ENCODE measurements around the gene KCTD1. TPM values are rescaled to one million over a fixed set of nuclear protein-coding genes. Genes with fewer than 3 reads are reported as not detected.

Gene KCTD1
- total and polyA plus RNA-seq, 2 of the 4 experiments (the other 2 are of a cell fraction), result 5.0 to 5.8 TPM

DNA sequence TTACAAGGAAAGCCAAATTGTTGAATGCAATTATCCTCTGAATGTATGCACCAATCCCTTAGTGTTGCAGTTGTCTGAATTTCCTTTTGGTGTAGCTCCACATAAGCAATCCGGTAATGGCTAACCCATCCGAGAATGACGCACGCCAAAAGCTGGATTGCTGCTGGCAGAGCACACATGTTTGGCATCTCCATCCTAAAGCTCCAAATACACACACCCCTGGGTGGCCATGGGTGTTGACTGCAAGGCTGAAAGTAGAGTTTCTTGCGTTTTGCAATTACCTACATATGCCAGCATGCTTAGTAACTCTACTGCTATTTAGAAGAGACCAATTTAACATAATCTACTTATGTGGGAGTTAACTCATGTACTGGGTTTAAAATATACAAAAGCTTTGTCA, 53.1 kb downstream of the KCTD1 start:
- no peaks in the 10 kb centered on the region for H3K79me1 ChIP-seq (ENCODE audit: low read depth in 1 of 2, low read length in 2 of 2)
- no peak overlapping the region for H2BK15ac ChIP-seq (ENCODE audit: low read depth, low read length)
- no peak overlapping the region for H3K4me2 ChIP-seq (ENCODE audit: low read depth, low read length)
- no peak overlapping the region for H3K9ac ChIP-seq (ENCODE audit: low read depth, low read length)
- H2BK20ac ChIP-seq (ENCODE audit: low read depth, low read length), result no peak overlapping the region
- no peak overlapping the region for H2BK5ac ChIP-seq (ENCODE audit: low read depth, low read length, poor library complexity, severe bottlenecking)
- no peak overlapping the region for H3K4me3 ChIP-seq (ENCODE audit: insufficient read depth, low read depth, low read length)
- no peaks in the 10 kb centered on the region for H3K9me1 ChIP-seq (ENCODE audit: insufficient read depth, low read length)
- BruUV-seq (replicated peaks), result no TSS peak
- H3K9me3 ChIP-seq (ENCODE audit: control insufficient read depth, insufficient read depth, low read length), result no peaks in the 10 kb centered on the region
- H3K56ac ChIP-seq (ENCODE audit: extremely low read depth, insufficient read depth, low read length), result no peak overlapping the region
- no peaks in the 10 kb centered on the region for H3K4me1 ChIP-seq (ENCODE audit: control insufficient read depth, insufficient read depth, low read length)
- no peak for TF ChIP-seq RAD21 (IDR thresholded peaks at IDR 0.05; ENCODE audit: low read length)
- no peak for TF ChIP-seq POLR2A (IDR thresholded peaks at IDR 0.05; ENCODE audit: low read depth, low read length)
- no peak for TF ChIP-seq BHLHE40 (IDR thresholded peaks at IDR 0.05; ENCODE audit: low read depth, low read length)
- no peak for TF ChIP-seq NFE2L2 (IDR thresholded peaks at IDR 0.05; ENCODE audit: low read depth, low read length)
- TF ChIP-seq MAFK (IDR thresholded peaks at IDR 0.05; ENCODE audit: low read depth, low read length), result no peak
- TF ChIP-seq RCOR1 (IDR thresholded peaks at IDR 0.05; ENCODE audit: insufficient replicate concordance, low read length), result no peak
- no peak for TF ChIP-seq CHD1 (IDR thresholded peaks at IDR 0.05; ENCODE audit: low read depth, low read length)
- TF ChIP-seq MXI1 (IDR thresholded peaks at IDR 0.05; ENCODE audit: borderline replicate concordance, low read depth, low read length), result no peak
- TF ChIP-seq FOS (IDR thresholded peaks at IDR 0.05; ENCODE audit: low read depth, low read length), result no peak
- TF ChIP-seq, protein P1, sequence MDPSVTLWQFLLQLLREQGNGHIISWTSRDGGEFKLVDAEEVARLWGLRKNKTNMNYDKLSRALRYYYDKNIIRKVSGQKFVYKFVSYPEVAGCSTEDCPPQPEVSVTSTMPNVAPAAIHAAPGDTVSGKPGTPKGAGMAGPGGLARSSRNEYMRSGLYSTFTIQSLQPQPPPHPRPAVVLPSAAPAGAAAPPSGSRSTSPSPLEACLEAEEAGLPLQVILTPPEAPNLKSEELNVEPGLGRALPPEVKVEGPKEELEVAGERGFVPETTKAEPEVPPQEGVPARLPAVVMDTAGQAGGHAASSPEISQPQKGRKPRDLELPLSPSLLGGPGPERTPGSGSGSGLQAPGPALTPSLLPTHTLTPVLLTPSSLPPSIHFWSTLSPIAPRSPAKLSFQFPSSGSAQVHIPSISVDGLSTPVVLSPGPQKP (IDR thresholded peaks at IDR 0.05; ENCODE audit: borderline replicate concordance, low read depth, low read length), result no peak
- no peak for TF ChIP-seq CEBPB (IDR thresholded peaks at IDR 0.05; ENCODE audit: low read depth, low read length)
- H4K8ac ChIP-seq (ENCODE audit: low read depth in 2 of 2, low read length in 2 of 2), result no peak overlapping the region
- intact Hi-C loops (cut with micrococcal nuclease), result no loop called here
- no peak overlapping the region for H4K91ac ChIP-seq (ENCODE audit: insufficient read depth, low read depth, low read length)
- dilution Hi-C loops (cut with HindIII; ENCODE audit: low sequenced_read_pairs, unreplicated experiment), result no loop called here
- H2BK120ac ChIP-seq (ENCODE audit: low read depth, low read length), result no peak overlapping the region
- CTCF ChIA-PET, result no interaction called here
- no CpG with 5 or more reads among the region's 5 CpGs for WGBS, 2 experiments (ENCODE audit: extremely low coverage in 2 of 2, insufficient read length in 1 of 2)
- H3K27me3 ChIP-seq (ENCODE audit: control insufficient read depth, insufficient read depth, low read length), result no peaks in the 10 kb centered on the region
- H4K5ac ChIP-seq (ENCODE audit: low read depth, low read length), result no peak overlapping the region
- H3K14ac ChIP-seq (replicated peaks; ENCODE audit: low read depth, low read length), result no peak overlapping the region
- no peak overlapping the region for H2AK9ac ChIP-seq (replicated peaks; ENCODE audit: low read depth, low read length, poor library complexity)
- no peak overlapping the region for H3K18ac ChIP-seq (ENCODE audit: low read depth, low read length)
- H2AFZ ChIP-seq (replicated peaks; ENCODE audit: low read length, poor library complexity), result no peak overlapping the region
- H3K23ac ChIP-seq (ENCODE audit: low read depth, low read length), result no peak overlapping the region
- H3K36me3 ChIP-seq (ENCODE audit: control insufficient read depth, insufficient read depth, low read length), result 0 out of 2 replicates have a peak, but pooled peaks cover 2% of the 10 kb centered on the region
- no peak overlapping the region for H3K4ac ChIP-seq (ENCODE audit: low read depth, low read length)
- H2AK5ac ChIP-seq (ENCODE audit: low read depth, low read length), result no peak overlapping the region
- POLR2A ChIA-PET (ENCODE audit: unreplicated experiment), result no interaction called here
- DNase-seq, result no peak
- in situ Hi-C loops (cut with MboI; ENCODE audit: low sequenced_read_pairs), result no loop called here
- ATAC-seq (ENCODE audit: low read depth), result no peak
- no peak overlapping the region for H3K27ac ChIP-seq (ENCODE audit: insufficient read depth, low read length)
- no peaks in the 10 kb centered on the region for H4K20me1 ChIP-seq (ENCODE audit: insufficient read depth, low read length)
